ENCODE results near the gene ZNHIT2.

GRCh38 chr11:65166893-65167292 lies 49.4 kb upstream of the ZNHIT2 start:
- TF ChIP-seq CTCF (IDR thresholded peaks at IDR 0.05; ENCODE audit: borderline replicate concordance, extremely low read depth, low read length, poor library complexity, severe bottlenecking) (no peak), EZH2 (IDR thresholded peaks at IDR 0.05; ENCODE audit: borderline replicate concordance, low read depth, low read length, severe bottlenecking) (no peak)

Data from DND-41 (cell line).